GM19023 (cell line): ENCODE results near the gene UROC1.
"Not testable (repeated sequence)": the region's sequence is repeated elsewhere in the genome, so short reads cannot be mapped to it uniquely, and the experiment has no call there.

Experiments used
- ATAC-seq: cut with Tn5 transposase; IDR thresholded peaks from one replicate; pipeline ENCODE4 v1.9.1; 2021; ENCODE audit warnings: mild to moderate bottlenecking, moderate library complexity; ENCODE audit not compliant: unreplicated experiment

Gene UROC1

GRCh38 chr3:126547721-126548120 lies 30.1 kb upstream of the UROC1 start:
- no peak for ATAC-seq

- no peak for ATAC-seq
Observed at GRCh38 chr3:126546549-126547239, 29.1 kb upstream of the UROC1 start.

GRCh38 chr3:126546013-126546412 lies 28.4 kb upstream of the UROC1 start:
- no peak for ATAC-seq

- no peak for ATAC-seq
Observed at GRCh38 chr3:126545544-126545943, 28.0 kb upstream of the UROC1 start.

- no peak for ATAC-seq
Observed at GRCh38 chr3:126544596-126545281, 27.2 kb upstream of the UROC1 start.

- no peak for ATAC-seq
Observed at GRCh38 chr3:126543457-126544061, 26.0 kb upstream of the UROC1 start.

- ATAC-seq, result no peak
Observed at GRCh38 chr3:126542340-126543241, 25.0 kb upstream of the UROC1 start.

- no peak for ATAC-seq
Observed at GRCh38 chr3:126541628-126542339, 24.2 kb upstream of the UROC1 start.

GRCh38 chr3:126540951-126541627 lies 23.5 kb upstream of the UROC1 start:
- no peak for ATAC-seq

- no peak for ATAC-seq
Observed at GRCh38 chr3:126540342-126540849, 22.8 kb upstream of the UROC1 start.

- no peak for ATAC-seq
Observed at GRCh38 chr3:126539558-126540250, 22.1 kb upstream of the UROC1 start.

GRCh38 chr3:126538966-126539365 lies 21.4 kb upstream of the UROC1 start:
- ATAC-seq, result no peak

GRCh38 chr3:126538316-126538715 lies 20.7 kb upstream of the UROC1 start:
- ATAC-seq, result no peak

GRCh38 chr3:126537730-126538281 lies 20.2 kb upstream of the UROC1 start:
- no peak for ATAC-seq

- no peak for ATAC-seq
Observed at GRCh38 chr3:126537116-126537729, 19.6 kb upstream of the UROC1 start.

- no peak for ATAC-seq
Observed at GRCh38 chr3:126536126-126536525, 18.6 kb upstream of the UROC1 start.

- ATAC-seq, result no peak
Observed at GRCh38 chr3:126535636-126536035, 18.1 kb upstream of the UROC1 start.

- not testable (repeated sequence) for ATAC-seq
Observed at GRCh38 chr3:126534716-126535115, 17.1 kb upstream of the UROC1 start.
